ENCODE data around the gene INAFM2.
A peak's percentile ranks its signal among the peaks of the same experiment; 100 is the strongest.

INAFM2 gene

DNA sequence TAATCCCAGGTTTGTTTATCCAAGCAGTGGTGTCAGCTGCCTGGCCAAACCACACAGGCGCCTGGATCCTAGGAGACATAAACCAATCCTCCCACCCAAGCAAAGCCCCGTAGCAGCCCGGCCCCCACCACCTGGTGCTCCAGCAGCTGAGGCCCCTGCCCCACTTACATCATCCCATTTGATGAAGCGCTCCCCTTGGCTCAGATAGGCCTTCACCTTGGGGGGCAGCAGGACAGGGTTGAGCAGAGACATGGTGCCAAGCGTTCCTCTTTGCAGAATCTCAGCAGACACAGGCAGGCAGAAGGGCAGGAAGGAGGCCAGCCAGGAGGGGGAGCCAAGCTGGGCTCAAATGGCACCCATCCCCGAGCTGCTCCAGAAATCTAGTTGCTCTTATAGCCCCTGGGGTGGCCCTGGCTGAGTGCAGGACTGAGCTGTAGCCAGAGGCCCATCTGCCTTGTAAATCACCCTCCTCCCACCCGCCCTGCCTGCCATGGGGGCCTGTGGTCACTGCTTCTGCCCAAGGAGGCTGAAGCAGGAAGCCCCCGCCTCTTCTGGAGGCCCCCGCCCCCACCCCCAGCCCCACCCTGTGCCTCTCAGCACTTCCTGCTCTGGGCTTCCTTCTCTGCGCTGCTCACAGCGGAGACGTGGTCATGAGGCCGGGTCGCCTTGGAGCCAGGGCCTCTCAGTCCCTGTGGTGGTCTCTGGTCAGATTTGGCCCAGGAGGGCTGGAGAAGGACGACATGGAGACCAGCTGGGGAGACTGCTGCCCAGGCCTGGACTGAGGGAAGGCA is 15.9 kb upstream of the INAFM2 start, which contains the start of gene PLCB2:
Gene PLCB2, minus strand, starts transcription at position 515 of the 791 bp plus-strand sequence. Its CDS starts 263 bp downstream, at position 252.
- no peak for DNase-seq

DNA sequence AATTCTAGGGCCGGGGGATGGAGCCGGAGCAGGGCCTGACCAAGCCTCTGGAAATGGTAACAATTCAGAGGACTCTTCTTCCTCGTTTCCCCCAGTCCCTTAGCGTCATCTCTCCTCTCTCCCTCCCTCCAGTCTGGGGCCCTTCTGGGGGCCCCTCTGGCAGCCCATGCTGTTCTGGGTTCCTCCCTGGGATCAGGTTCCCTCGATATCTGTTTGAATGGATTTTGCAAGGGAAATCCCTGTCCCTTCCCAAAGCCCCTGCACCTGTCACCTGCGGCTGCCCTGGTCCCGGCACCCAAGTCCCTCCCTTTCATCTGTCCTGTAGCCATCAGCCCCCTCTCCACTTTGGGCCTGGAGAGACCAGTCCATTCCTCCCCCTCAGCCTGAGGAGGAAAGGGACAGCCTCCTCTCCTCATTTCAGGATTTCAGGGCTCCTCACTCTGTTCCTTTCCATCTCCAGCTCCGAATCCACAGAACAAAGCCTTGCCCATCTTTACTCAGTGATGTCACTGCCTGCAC is 14.1 kb upstream of the INAFM2 start:
- DNase-seq, result no peak

DNA sequence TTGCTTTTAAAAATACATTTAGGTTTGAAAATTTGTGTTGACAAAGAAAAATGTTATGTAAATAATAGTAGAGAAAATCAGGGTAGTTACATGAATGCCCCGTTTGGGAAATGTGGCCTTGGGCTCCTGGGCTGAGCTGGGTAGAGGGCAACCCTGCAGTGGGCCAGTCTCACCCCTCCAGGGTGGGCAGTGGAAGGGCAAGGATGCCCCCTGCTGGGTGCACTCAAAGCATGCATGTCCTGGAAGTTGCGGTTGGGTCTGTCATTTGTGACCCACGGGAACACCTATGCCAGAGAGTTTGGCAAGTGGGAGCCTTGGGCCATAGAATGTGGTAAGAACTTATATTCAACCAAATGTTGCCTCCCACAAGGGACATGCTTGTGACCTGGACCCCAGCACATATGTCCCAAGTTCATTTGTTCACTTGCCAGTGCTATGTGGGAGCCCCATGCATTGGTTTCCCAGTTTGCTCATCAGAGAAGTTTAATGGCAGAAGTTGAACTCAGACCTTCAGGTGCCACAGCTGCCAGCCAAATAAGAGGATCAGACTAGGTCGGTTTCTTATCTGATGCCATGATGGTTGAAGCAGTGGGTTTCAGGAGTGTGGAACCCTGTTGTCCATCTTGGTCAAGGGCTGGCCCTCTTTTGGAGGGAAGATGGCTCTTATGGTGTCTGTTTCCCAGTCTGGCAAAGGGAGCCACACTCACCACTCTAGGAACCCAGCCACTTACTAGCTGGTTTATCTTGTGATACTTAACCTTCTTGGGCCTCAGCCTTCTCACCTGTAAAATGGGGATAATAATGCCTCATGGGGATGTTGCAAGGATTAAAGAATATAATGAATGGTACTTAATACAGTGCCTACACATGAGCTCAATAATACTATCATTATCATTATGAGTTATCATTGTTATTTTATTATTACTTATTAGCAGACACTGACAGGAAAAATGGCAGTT is 13.2 kb upstream of the INAFM2 start:
- no peak for DNase-seq

DNA sequence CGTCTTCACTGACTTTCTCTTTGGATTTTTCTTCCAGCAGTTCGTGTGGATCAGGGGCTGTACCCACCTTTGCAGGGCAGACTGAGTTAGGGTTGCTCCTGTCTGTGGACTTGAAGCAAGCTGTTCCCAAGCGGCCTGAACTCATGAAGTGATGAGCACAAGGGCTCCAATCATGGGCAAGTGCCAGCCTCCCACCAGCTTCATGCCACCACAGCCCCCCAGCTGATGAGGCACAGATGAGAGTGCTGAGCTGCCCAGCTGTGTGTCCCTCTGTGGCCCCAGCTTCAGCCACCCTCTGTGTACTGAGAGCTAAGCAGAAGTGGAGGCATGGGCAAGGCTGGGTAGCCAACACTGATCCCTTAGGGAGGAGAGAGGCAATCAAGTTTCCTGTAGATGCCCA is 12.5 kb upstream of the INAFM2 start:
- DNase-seq, result no peak

DNA sequence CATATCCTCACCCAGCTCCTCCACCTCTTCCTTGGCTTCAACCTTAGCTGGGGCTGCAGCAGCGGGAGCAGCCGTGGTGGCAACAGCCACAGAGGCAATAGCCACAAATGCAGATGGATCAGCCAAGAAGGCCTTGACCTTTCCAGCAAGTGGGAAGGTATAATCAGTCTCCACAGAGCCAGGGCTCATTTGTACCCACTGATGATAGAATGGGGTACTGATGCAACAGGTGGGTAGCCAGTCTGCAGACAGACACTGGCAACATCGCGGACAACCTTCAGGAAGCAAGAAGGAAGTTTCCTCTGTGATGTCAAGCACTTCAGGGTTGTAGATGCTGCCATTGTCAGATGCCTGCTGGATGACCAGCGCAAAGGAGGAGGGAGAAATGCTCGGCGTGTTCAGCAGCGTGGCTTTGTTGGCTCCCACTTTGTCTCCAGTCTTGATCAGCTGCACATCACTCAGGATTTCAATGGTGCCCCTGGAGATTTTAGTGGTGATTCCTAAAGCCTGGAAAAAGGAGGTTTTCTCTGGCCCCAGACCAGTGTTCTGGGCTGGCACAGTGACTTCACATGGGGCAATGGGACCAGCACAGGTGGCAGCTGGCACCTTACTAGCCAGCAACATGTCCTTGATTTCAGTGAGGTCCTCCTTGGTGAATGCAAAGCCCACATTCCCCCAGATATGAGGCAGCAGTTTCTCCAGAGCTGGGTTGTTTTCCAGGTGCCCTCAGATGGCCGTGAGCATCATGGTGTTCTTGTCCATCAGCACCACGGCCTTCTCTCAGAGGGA is 10.9 kb upstream of the INAFM2 start:
- no peak for DNase-seq

DNA sequence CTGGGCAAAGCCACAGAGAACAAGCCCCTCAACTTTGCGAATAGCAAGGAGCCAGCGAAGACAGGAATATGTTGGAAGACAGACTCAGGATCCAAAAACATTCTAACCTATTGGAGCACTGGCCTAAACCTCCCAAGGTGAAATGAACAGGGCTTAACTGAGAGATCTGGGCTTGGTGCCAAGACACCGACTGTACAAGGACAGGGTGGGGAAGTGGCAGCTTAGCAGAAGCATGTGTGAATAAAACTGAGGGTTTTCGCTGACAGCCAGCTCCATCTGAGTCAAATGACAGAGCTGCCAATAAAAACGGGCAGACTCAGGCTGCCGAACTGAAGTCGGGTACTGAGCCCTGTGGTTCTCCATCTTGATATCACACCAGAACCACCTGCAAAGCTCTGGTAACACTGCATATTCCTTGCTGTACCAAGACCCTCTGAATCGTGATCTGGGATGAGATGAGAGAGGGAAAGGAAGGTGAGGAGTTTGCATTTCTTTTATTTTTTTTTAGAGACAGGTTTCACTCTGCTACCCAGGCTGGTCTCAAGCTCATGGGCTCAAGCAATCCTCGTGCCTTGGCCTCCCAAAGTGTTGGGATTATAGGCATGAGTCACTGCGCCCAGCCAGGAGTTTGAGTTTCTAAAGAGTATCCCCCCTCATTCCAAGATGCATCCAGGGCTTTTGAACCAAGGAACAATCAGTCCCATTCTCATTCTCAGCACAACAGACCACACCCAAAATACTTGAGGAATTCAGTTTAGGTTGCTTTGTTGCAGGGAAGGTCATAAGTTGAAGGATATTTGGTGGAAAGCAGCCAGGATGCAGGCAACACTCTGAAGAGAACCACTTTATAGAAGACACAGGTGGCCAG is 9.7 kb upstream of the INAFM2 start:
- peak; percentile 45 for DNase-seq

DNA sequence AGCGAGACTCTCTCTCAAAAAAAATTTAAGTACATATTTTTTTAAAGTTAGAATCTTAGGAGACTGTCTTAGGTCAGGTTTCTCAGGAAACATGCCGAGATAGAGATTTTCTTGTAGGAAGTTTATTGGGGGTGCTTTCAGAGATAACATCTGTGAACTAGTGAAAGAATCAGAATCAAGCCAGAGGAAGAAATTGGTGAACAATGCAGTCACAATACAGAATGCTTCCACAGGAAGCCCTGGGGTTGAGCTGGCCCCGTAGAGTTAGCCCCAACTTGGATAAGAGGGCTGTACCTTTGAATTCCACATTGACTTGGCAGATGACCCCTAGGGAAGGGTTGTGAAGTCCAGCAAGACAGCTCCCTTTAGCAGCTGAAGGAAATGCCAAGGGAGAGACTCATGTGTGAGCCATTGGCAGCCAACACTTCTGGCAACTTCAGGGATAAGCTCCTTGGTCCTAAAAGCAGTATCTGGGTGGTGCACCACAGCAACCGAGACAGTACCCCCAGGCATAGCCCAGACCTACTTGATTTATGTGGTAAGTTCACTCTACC is 8.7 kb upstream of the INAFM2 start:
- DNase-seq, result no peak

DNA sequence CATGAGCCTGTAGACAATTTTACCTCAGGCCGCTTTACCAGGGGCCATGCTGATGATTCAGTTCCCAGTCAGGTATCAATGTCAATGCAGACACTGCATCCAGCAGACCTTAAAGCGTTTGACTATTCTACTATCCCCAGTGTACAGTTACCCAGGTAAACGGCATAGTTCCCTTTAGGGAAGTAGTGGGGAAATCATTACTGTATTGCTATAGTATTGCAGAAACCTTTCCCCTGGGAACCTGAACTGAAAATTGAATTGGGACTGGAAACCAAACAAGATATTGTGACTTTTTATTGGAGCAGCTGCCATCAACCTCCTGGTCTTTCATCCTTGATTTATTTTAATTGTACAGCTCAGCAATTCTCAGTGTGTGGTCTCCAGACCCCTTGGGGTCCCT is 6.6 kb upstream of the INAFM2 start:
- no peak for DNase-seq

DNA sequence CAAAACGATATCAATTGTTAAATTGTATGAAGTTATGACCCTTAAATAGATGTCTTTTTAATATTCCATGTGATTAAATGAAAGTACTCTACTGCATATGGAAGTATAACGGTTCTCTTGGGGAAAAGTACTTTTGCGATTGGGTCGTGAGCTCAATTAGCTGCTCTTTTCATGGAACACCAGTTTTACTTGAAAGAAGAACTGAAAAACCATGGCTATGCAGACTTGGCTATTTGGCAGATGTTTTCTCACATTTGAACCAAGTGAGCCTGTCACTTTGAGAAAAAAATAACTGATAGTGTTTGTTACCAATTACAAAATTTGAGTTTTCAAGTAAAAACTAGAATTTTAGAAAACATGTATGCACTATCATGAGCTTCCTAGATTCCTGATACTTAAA is 5.9 kb upstream of the INAFM2 start:
- DNase-seq, result no peak

DNA sequence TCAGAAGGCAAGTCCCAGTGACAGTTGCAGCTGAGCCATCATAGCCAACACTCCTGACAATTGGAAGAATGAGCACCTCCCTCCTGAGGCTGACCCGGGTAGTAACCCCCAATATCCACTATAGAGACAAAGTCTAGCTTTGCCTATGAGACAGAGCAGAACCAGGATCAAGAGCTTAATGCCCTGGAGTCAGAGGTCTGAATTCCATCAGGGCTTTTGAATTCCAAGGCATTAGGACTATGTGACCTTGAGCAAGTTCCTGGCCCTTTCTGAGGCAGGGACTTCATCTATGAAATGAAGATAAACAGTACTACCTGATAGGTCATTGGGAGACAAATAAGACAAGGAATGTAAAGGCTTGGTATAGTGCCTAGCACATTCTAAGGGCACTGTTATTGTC is 3.1 kb upstream of the INAFM2 start:
- DNase-seq, result no peak

DNA sequence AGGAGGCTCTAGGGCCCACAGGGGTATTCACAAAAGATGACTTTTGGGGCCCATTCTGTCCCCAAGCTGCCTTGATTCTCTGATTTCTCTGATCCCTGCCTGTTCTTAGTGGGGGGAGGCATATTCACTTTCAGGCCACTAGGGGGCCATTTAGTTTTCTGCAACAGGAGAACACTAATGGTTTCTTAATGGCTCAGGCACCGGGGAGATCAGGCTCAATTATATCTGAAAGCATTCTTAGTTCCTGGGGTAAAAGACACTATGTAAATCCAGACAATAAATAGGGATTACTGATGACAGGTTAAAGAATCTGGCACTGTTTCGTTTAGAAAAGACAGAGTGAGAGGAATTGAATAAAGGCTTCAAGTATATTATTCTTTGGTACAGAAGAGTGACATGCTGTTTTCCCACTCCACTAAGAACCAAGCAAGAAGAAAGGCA is 2.5 kb upstream of the INAFM2 start:
- DNase-seq, result peak; percentile 33

DNA sequence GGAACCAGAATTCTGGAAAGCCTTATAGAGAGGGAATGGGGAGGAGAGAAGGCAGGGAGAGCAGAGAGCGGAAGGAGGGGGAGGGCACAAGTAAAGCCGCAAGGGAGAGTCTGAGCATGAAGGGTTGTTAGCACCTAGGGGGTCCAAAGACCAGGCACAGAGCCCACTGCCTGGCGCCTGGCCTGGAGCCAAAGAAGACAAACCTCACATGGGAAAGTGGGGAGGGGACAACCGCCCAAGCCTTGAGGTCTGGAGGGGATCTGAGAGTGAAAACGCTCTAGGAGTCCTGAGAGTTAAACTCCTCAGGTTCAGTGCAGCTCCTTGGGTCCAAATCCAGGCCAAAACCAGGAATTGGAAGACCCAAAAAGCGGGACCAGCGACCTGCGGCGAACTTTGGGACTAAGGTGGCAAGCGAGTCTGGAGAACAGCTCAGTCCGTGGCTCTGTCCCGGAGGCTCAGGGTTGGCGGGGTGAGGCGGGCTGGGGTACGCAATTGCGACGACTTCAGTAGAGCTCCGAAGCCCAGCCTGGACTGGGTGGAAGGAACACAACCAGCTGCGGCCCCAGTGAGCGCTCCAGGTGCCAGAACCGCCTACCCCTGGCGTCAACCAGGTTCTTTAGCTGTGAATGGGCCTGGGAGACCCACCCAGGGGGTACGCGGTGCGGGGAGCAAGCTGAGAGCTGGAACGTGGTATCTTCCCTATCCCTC is 807 bp upstream of the INAFM2 start:
- DNase-seq, result no peak

DNA sequence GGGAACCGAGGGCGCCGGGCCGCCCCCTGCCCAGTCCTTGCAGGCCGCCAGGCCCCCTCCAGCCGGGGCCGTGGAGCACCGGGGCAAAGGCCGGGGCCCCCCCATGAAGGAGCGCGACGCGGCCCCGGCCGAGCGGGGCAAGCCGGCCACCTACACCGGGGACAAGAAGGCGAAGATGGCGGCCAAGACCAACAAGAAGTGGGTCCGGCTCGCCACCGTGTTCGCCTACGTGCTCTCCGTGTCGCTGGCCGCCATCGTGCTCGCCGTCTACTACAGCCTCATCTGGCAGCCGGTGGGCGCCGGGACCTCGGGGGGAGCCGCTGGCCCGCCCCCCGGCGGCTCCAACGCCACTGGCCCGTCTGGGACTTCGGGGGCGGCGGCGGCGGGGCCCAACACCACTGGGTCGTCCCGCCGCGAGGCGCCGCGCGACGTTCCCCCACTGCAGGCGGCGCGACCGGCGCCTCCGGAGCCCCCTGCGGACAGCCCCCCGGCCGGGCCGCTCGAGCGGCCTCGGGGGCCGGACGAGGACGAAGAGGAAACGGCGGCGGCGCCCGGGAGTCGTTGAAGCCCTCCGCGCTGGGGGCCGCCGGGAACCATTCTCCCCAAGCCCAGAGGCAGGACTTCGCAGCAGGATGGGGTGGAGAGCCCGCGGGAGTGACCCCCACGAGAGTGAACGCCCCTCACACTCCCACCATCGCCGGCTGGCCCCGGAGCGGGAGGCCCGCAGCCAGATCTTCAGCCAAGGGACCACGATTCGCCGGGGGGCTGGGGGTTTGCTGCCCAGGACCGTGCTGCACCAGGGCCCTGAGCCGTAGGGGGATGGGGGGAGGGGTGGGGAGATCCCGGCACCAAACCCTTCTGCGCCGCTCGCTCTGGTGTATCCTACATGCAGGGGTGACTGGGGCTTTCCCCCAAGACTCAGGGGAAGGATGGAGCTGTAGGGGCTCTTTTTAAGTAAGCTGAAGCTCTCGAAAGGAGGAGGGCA is 753 bp downstream of the INAFM2 start:
- DNase-seq, result no peak

DNA sequence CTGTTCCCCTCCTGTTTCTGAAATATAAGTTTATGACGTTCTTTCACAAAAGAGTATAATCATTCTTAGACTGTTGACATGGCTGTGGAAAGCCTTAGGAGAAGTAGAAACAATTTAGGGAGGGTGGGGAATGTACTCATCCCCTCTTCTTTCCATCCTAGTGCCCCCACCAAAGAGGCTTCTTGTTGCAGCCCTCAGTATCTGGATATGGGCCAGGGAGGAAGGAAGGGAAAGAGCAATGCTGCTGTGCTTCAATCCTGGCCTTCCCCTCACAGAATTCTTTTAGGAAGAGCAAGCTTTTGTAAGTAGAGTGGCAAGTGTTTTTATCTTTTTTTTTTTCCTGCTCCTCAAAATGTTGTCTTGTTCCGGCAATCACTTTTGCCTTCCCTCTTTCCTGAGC is 1.7 kb downstream of the INAFM2 start:
- no peak for DNase-seq

DNA sequence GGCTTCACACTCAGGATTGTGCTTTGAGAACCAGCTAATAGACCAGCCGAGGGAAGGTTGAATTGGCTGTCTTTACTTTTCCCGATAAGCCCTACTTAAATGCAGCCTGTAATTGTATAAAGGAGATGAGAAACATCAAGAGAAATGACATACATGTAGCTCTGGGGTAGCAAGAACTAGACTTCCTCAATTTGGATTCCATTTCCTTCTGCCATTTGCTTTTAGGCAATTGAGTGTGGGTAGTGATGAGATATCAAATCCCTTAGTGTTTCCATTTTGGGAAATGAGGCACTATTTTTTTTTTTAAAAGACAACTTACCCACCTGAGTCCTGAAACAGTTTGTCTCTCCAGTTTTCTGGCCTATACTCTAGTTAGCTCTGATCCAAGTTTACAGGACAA is 2.2 kb downstream of the INAFM2 start:
- DNase-seq, result no peak

DNA sequence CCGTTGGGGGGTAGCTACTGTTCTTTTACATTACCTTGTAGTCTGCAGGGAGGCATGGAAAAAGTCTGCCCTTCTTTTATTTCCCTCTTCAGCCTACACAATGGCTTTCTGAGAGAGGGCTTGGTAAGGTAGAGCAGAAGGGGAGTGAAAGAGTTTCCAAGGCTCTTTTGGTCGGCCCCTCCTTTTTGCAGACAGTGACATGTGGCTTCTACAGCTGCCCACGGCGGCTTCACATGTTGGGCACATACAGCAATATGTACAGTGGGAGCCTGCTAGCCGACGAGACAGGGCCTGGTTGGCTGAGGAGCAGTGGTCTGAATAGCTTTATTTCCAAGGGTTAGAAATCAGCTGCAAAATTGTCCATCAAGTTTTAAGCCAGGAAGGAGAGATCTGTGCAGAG is 4.0 kb downstream of the INAFM2 start:
- DNase-seq, result no peak

DNA sequence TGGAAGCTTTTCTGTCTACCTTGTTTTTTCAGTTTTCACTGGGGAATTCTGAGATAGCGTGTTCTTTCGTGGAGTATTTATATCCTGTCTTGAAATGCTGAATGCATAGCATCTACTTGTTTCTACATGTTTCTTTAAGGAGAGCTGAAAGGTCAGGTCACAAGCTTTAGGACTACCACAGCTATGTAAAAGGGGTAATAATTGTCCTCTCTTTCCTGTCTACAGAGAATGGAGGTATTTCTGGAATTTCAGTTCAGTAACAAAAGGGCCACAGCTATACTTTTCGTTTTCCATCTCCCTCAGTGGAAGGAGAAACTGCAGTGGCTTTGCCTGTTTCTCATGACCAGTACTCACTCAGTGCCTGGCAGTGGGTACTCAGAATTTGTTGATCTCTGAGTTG is 4.7 kb downstream of the INAFM2 start:
- DNase-seq, result no peak

DNA sequence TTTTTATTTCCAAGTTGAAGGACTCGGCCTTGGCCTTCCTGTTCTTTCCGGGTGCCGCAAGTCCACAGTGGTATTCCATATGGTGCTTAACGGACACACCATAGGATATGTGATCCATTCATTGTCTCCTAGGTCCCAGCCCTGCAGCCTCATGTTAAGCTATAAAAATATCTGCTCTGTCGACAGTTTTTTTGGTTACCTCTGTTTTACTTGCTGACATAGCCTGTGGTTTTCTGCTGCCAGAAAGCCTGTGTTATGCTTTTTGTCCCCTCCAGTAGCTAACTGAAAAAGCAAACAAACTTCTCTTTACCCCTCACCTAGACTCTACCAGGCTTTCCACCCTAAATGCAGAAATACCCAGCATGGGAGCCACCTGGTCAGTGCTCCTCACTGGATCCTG is 5.3 kb downstream of the INAFM2 start:
- DNase-seq, result no peak

DNA sequence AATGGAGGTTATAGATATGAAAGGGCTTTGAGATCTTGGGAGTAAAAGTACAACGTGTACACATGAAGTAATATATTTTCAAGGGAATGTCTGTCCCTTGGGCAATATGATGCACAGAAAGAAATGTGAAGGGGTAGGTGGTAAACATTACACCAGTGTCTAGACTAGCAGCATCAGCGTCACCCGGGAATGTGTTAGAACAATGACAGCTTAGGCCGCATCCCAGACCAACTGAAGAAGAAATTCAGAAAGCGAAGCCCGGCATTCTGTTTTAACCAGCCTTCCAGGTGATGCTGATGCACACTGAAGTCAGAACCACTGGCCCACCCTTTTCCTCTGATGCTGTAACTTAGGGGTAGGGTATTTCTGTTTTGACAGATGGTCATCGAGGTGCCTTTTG is 6.3 kb downstream of the INAFM2 start:
- DNase-seq, result no peak

All from NCI-H2029 (cell line).